Colonic mucosa (tissue), 4 donors: Measurements from ENCODE around the gene SEPTIN5. TPM values are rescaled to one million over a fixed set of nuclear protein-coding genes. Genes with fewer than 3 reads are reported as not detected.
"Not testable (repeated sequence)": the region's sequence is repeated elsewhere in the genome, so short reads cannot be mapped to it uniquely, and the experiment has no call there.

ENCODE experiments used
- DNase-seq: peaks from one replicate; pipeline ENCODE4 v3.0.0-alpha.2; 2020
- H3K27ac ChIP-seq: fragments of 200-600 bp; one replicate; pipeline ENCODE4 v1.8.0; 2021
- H3K27me3 ChIP-seq: fragments of 200-600 bp; one replicate; pipeline ENCODE4 v1.8.0; 2021
- H3K36me3 ChIP-seq: fragments of 200-600 bp; one replicate; pipeline ENCODE4 v1.8.0; 2021
- H3K4me1 ChIP-seq: fragments of 200-600 bp; one replicate; pipeline ENCODE4 v1.8.0; 2021; ENCODE audit warnings: mild to moderate bottlenecking
- H3K4me3 ChIP-seq: fragments of 200-600 bp; one replicate; pipeline ENCODE4 v1.8.0; 2021
- H3K9ac ChIP-seq, 2 donors: one replicate each; pipeline ENCODE4 v1.7.0; 2013; ENCODE audit warnings: control low read depth in 2 of 2, low read depth in 2 of 2, low read length in 2 of 2
- H3K9me3 ChIP-seq: fragments of 200-600 bp; one replicate; pipeline ENCODE4 v1.8.0; 2021
- intact Hi-C: fragments of 100-400 bp; cut with DNase I; formaldehyde crosslinking; loops from one replicate; pipeline ENCODE4 v1.14.1; 2022
- total RNA-seq, 2 donors: library from RNA; stranded (reverse); fragmentation: NEBNext Ultra II Directional in 1 of 2; extraction: Animal tissue kit (Norgen Biotek cat#: 25700) in 1 of 2; gene quantifications; one replicate each; pipeline ENCODE4 v1.2.1, GENCODE V29; 2021
- TF ChIP-seq, protein P1 (sequence below): fragments of 200-600 bp; IDR thresholded peaks from one replicate; pipeline ENCODE4 v1.8.0; 2022; ENCODE audit warnings: antibody characterized with exemption, mild to moderate bottlenecking
- donor health status: healthy.
- donor health status: DM: no; HTN: no; CAD: no.
- donor health status: DM: no; HTN: no; CAD: no.

The SEPTIN5 gene
- total RNA-seq, 2 donors from 2014 or later, result 2.2 to 2.5 TPM

GRCh38 chr22:19724927-19725661, 10.8 kb downstream of the SEPTIN5 start:
- H3K27ac ChIP-seq, result no peak overlapping the region
- peaks cover 44% of the 10 kb centered on the region for H3K27me3 ChIP-seq
- intact Hi-C loops, result no loop called here
- no peak overlapping the region for H3K4me3 ChIP-seq
- no peak for DNase-seq
- peaks cover 8% of the 10 kb centered on the region for H3K4me1 ChIP-seq
- no peaks in the 10 kb centered on the region for H3K36me3 ChIP-seq
- H3K9ac ChIP-seq, result no peak overlapping the region
- H3K9me3 ChIP-seq, result no peaks in the 10 kb centered on the region
- TF ChIP-seq, protein P1, sequence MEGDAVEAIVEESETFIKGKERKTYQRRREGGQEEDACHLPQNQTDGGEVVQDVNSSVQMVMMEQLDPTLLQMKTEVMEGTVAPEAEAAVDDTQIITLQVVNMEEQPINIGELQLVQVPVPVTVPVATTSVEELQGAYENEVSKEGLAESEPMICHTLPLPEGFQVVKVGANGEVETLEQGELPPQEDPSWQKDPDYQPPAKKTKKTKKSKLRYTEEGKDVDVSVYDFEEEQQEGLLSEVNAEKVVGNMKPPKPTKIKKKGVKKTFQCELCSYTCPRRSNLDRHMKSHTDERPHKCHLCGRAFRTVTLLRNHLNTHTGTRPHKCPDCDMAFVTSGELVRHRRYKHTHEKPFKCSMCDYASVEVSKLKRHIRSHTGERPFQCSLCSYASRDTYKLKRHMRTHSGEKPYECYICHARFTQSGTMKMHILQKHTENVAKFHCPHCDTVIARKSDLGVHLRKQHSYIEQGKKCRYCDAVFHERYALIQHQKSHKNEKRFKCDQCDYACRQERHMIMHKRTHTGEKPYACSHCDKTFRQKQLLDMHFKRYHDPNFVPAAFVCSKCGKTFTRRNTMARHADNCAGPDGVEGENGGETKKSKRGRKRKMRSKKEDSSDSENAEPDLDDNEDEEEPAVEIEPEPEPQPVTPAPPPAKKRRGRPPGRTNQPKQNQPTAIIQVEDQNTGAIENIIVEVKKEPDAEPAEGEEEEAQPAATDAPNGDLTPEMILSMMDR, result no peak

- intact Hi-C loops, H3K27ac ChIP-seq, DNase-seq, H3K9me3 ChIP-seq, H3K36me3 ChIP-seq, H3K9ac ChIP-seq, H3K4me3 ChIP-seq: not testable (repeated sequence)
- Histone ChIP-seq H3K4me1 (peaks cover 15% of the 10 kb centered on the region), H3K27me3 (peaks cover 37% of the 10 kb centered on the region)
Observed at GRCh38 chr22:19726064-19726788, 11.9 kb downstream of the SEPTIN5 start.

GRCh38 chr22:19727310-19728150, 13.2 kb downstream of the SEPTIN5 start:
- Histone ChIP-seq H3K27me3 (peaks cover 26% of the 10 kb centered on the region), H3K36me3 (no peaks in the 10 kb centered on the region), H3K4me1 (peaks cover 15% of the 10 kb centered on the region), H3K9ac (no peak overlapping the region), H3K9me3 (no peaks in the 10 kb centered on the region), H3K27ac (no peak overlapping the region), H3K4me3 (no peak overlapping the region)
- TF ChIP-seq, protein P1, result no peak
- intact Hi-C loops, result no loop called here
- DNase-seq, result no peak

DNA sequence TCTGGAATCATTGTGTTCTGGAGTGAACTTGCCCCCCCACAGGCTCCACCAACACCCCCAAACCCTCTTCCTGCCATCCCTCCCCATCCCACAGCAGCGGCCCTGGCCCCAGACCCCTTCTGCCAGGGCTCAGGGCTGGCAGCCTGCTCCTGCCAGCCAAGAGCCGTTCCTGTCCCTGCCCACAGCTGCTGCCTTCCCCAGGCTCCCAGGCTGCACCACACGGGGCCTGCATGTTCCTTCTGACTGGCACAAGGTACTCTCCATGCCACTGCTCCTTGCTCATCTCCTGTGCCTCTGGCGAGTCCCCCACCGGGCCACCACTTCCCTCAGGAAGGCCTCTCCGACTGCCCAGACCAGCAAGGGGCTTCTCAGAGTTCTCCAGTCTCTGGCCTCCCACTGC, 14.0 kb downstream of the SEPTIN5 start:
- Histone ChIP-seq H3K9ac (no peak overlapping the region), H3K27me3 (peaks cover 18% of the 10 kb centered on the region), H3K27ac (no peak overlapping the region), H3K9me3 (no peaks in the 10 kb centered on the region), H3K4me3 (no peak overlapping the region), H3K4me1 (peaks cover 10% of the 10 kb centered on the region), H3K36me3 (no peaks in the 10 kb centered on the region)
- TF ChIP-seq, protein P1, result no peak
- intact Hi-C loops, result no loop called here
- DNase-seq, result no peak

DNA sequence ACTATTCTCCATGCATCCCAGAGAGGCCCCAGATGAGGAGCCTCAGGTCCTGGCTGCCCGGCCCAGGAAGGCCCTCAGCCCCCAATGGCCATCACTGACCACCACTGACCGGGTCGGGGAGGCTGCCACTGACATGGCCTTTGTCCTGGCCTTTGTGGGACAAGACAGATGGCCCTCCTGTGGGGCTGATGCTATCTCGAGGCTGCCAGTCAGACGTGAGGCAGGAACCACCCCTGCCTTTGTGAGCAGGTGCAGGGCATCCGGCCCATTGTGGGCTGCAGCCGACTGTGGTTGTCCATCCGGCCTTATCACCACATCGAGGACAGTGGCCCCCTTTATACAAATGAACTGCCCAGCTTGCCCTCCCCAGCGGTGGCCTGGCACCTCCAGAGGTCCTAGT, 14.5 kb downstream of the SEPTIN5 start:
- Histone ChIP-seq H3K27me3 (peaks cover 13% of the 10 kb centered on the region), H3K27ac (no peak overlapping the region), H3K9ac (no peak overlapping the region), H3K36me3 (no peaks in the 10 kb centered on the region), H3K9me3 (no peaks in the 10 kb centered on the region), H3K4me3 (no peak overlapping the region), H3K4me1 (peaks cover 7% of the 10 kb centered on the region)
- TF ChIP-seq, protein P1, result no peak
- no peak for DNase-seq
- intact Hi-C loops, result no loop called here
